GM21619 (cell line): Measurements from ENCODE around the gene RBL1.
"Not testable (repeated sequence)": the region's sequence is repeated elsewhere in the genome, so short reads cannot be mapped to it uniquely, and the experiment has no call there.

Experiments used
- ATAC-seq: cut with Tn5 transposase; IDR thresholded peaks from one replicate; pipeline ENCODE4 v1.9.1; 2021; ENCODE audit not compliant: unreplicated experiment

Gene RBL1

GRCh38 chr20:37077009-37077408, 18.8 kb downstream of the RBL1 start:
- no peak for ATAC-seq

GRCh38 chr20:37075932-37076685, 19.7 kb downstream of the RBL1 start:
- ATAC-seq: no peak

- no peak for ATAC-seq
Measured at GRCh38 chr20:37072293-37073196, 23.3 kb downstream of the RBL1 start.

GRCh38 chr20:37071481-37071911, 24.3 kb downstream of the RBL1 start:
- ATAC-seq: no peak

GRCh38 chr20:37069563-37069962, 26.2 kb downstream of the RBL1 start:
- ATAC-seq: not testable (repeated sequence)

GRCh38 chr20:37066168-37066567, 29.6 kb downstream of the RBL1 start:
- ATAC-seq: no peak

- no peak for ATAC-seq
Measured at GRCh38 chr20:37055276-37055675, 40.5 kb downstream of the RBL1 start.

- no peak for ATAC-seq
Measured at GRCh38 chr20:37053230-37053950, 42.4 kb downstream of the RBL1 start.

GRCh38 chr20:37042986-37043972, 52.5 kb downstream of the RBL1 start:
- peak; percentile 48 for ATAC-seq

GRCh38 chr20:37039366-37039765, 56.4 kb downstream of the RBL1 start:
- ATAC-seq: not testable (repeated sequence)

GRCh38 chr20:37032077-37032476, 63.7 kb downstream of the RBL1 start:
- ATAC-seq: no peak

- ATAC-seq: no peak
Measured at GRCh38 chr20:37020636-37021035, 75.2 kb downstream of the RBL1 start.

- ATAC-seq: not testable (repeated sequence)
Measured at GRCh38 chr20:37012631-37013030, 83.2 kb downstream of the RBL1 start.

- ATAC-seq: not testable (repeated sequence)
Measured at GRCh38 chr20:37011858-37012257, 83.9 kb downstream of the RBL1 start.

GRCh38 chr20:37011147-37011546, 84.7 kb downstream of the RBL1 start:
- ATAC-seq: no peak

GRCh38 chr20:37007898-37008649, 87.7 kb downstream of the RBL1 start:
- ATAC-seq: no peak

- not testable (repeated sequence) for ATAC-seq
Measured at GRCh38 chr20:37005062-37005942, 90.5 kb downstream of the RBL1 start.

- ATAC-seq: not testable (repeated sequence)
Measured at GRCh38 chr20:37001634-37002033, 94.2 kb downstream of the RBL1 start.
